GM12864 (cell line): ENCODE results near the gene QSOX1.
"Not testable (repeated sequence)": the region's sequence is repeated elsewhere in the genome, so short reads cannot be mapped to it uniquely, and the experiment has no call there.

Source experiments
- DNase-seq: peaks from one replicate; pipeline ENCODE4 v3.0.0-alpha.2; 2011; ENCODE audit warnings: low read depth
- H3K4me3 ChIP-seq: 2 replicates; pipeline ENCODE4 v1.5.1; 2011; ENCODE audit warnings: mild to moderate bottlenecking, low read depth, low read length, control low read depth
- TF ChIP-seq, protein P1 (sequence below): IDR thresholded peaks from 2 replicates; pipeline ENCODE4 v1.5.1; 2011; ENCODE audit warnings: low read depth, mild to moderate bottlenecking, moderate library complexity, low read length, control low read depth, inconsistent platforms; ENCODE audit errors: missing control alignments

Gene QSOX1

DNA sequence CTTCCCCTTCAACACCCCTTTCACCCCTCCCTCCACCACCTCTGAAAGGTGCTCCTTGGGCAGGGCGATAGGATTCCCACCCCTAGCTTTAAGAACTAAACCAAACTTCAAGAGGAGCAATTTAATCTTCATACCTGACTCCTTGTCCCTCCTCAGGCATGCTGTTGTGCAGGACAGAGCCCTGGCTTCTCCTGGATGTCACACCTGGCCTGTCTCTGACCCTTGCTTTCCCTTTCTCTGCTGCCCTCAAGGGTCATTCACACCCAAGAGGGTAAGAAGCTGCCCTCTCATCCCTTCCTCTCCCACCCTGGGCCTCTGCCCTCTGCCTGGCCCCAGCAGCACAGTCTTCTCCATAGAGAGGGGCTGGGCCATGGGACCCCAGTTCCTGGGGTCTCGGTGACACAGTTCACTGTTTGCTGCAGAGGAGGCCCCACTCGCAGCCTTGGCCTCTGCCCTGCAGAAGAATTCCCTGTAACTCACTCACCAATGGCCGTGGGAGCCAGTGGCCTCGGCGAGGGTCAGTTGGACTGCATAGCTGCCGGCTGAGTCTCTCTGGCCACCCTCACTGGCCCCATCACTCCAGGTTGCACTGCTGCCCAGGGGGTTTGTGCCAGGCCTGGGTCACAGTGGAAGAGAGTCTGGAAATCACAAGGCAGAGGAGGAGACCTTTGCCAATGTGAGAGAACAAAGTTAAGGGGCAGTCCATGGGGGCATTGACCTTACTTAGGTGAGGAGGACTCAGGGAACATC lies 47.0 kb downstream of the QSOX1 start:
- no peak for DNase-seq
- TF ChIP-seq, protein P1, sequence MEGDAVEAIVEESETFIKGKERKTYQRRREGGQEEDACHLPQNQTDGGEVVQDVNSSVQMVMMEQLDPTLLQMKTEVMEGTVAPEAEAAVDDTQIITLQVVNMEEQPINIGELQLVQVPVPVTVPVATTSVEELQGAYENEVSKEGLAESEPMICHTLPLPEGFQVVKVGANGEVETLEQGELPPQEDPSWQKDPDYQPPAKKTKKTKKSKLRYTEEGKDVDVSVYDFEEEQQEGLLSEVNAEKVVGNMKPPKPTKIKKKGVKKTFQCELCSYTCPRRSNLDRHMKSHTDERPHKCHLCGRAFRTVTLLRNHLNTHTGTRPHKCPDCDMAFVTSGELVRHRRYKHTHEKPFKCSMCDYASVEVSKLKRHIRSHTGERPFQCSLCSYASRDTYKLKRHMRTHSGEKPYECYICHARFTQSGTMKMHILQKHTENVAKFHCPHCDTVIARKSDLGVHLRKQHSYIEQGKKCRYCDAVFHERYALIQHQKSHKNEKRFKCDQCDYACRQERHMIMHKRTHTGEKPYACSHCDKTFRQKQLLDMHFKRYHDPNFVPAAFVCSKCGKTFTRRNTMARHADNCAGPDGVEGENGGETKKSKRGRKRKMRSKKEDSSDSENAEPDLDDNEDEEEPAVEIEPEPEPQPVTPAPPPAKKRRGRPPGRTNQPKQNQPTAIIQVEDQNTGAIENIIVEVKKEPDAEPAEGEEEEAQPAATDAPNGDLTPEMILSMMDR, result no peak
- H3K4me3 ChIP-seq, result no peak overlapping the region

DNA sequence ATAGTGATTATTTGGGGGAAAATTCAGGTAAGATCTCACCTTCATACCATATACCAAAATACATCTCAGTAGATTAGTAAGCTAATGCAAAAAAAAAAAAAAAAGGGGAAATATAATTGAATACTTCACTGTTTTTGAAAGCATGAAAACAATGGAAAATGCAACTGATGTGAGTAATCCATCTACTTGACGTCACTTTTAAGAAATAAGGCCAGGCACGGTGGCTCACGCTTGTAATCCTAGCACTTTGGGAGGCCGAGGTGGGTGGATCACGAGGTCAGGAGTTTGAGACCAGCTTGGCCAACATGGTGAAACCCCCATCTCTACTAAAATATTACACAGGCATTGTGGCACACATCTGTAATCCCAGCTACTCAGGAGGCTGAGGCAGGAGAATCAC lies 47.9 kb downstream of the QSOX1 start:
- not testable (repeated sequence) for DNase-seq, H3K4me3 ChIP-seq

DNA sequence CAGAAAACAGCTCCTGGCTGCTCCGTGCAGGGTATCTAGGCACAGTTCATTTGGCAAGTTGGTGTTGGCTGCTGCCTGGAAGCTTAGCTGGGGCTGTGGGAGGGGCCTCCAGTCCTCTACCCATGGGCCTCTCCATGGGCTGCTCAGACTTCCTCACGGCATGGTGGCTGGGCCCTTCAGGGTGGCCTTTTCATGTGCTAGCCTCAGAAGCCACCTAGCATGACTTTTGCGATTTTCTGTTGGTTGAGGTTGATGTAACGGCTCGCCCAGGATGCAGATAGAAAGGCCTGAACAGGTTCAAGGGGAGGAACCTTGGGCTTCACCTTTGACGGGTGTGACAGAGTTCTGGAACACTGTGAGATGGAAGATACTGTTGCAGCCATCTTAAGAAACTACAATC lies 49.6 kb downstream of the QSOX1 start:
- TF ChIP-seq, protein P1, result no peak
- no peak for DNase-seq
- no peak overlapping the region for H3K4me3 ChIP-seq

DNA sequence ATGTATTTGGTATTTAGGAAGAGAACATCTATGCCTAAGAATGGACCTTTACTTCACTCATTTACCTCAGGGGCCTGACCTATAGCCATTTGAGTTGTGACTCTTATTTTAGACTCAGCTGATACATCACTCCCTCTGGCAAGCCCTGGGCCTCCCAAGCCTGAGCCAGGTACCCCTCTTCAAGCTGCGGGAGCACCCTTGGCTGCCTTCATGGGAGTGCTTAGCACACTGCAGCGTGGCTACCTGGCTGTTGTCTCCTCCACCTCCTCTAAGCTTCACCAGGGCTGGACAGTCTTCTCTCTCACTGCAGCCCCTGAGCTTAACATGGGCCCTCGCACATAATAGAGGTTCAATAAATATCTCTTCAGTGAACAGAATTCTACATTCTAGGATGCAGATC lies 51.9 kb downstream of the QSOX1 start:
- TF ChIP-seq, protein P1, result no peak
- DNase-seq, result no peak
- H3K4me3 ChIP-seq, result no peak overlapping the region

DNA sequence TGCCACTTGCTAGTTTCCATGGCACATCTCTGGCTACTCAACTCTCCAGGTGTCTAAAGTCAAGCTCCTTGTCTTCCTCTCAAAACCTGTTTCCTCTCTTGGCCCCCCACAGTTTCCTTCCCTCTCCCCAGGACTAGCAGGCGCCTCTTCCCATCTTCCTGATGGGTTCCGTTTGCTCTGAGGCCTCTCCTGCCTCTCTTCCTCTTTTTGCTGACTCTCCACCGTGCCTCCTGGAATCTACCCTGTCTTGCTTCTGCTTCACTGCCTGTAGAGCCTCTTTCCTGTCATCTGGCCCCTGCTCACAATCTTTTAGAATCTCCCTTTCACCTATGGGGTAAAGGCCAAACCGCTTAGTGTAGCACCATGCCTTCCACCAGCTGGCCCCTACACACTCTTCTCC lies 53.6 kb downstream of the QSOX1 start:
- TF ChIP-seq, protein P1, result no peak
- DNase-seq, result no peak
- no peak overlapping the region for H3K4me3 ChIP-seq

DNA sequence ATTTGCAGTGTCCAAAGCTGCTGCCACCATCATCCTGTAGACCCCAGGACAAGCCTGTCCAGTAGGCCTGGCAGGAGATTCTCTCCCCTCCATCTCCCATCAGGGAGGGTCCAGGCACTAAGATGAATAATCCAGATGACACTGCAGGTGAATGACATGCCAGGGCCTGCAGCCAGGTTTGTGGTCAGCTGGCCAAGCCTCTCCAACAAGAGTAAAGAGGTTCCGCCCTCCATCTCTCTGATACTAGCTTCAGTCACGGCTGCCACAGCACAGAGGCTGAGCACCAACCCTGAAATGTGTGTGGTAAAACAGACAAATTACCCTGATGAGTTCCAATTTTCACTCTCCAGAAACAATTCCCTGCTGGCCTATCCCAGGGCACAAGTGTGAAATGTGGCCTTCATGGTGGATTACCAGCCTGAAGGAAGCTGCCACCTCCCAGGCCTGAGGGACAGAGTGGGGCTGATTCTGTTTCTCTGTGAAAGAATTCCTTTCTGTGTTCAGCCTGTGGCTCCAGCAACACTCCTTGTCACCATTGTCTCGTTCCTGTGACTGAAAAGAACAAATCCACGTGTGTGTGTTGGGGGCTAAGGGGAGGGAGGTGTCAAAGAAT lies 55.4 kb downstream of the QSOX1 start:
- no peak for DNase-seq
- no peak overlapping the region for H3K4me3 ChIP-seq
- TF ChIP-seq, protein P1, result no peak

DNA sequence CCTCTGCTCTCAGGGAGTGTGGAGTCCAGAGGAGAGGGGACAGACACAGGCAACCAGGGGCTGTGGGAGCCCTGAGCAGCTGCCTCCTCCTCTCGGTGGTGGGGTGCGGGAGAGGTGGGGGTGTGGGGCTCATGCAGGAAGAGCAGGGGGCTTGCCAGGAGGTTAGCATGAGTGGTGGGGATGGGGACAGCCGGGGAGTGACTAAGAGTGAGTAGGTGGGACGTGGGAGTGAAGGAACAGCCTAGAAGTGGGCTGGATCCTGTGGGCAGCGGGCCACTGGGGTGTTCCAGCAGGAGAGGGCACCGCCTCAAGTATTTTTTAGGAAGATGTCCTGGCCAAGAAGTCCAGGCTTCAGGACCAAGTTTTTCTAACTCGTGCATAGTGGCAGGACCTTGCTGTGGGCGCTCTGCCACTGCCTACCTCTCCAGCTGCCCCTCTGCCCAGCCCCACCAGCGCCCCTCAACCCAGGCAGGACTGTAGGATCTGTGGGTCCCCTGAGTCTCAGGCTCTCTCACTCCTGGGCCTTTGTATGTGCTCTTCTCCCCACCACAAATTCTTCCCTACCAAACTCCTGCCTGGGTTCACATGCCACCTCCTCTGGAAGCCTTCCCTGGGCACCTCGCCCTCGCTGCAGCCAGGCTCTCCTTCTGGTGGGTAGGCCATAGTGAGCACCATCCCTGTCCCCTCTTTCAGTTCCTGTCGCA lies 56.6 kb downstream of the QSOX1 start:
- no peak overlapping the region for H3K4me3 ChIP-seq
- no peak for DNase-seq
- TF ChIP-seq, protein P1, result no peak
